DMS 273 (cell line): ENCODE data around the gene FUT8.
"Not testable (repeated sequence)": the region's sequence is repeated elsewhere in the genome, so short reads cannot be mapped to it uniquely, and the experiment has no call there.

Experiments
- DNase-seq: peaks from one replicate; lab custom pipeline; 2025; ENCODE audit not compliant: unreplicated experiment; lab: John Stamatoyannopoulos, UW

Gene FUT8

GRCh38 chr14:65415613-65416012 lies 3.1 kb downstream of the FUT8 start:
- no peak for DNase-seq

GRCh38 chr14:65419593-65420252 lies 7.2 kb downstream of the FUT8 start:
- no peak for DNase-seq

- DNase-seq = no peak
Observed at GRCh38 chr14:65421201-65421981, 8.9 kb downstream of the FUT8 start.

- DNase-seq = no peak
Observed at GRCh38 chr14:65422088-65422834, 9.7 kb downstream of the FUT8 start.

- no peak for DNase-seq
Observed at GRCh38 chr14:65423982-65424381, 11.5 kb downstream of the FUT8 start.

- DNase-seq = no peak
Observed at GRCh38 chr14:65424531-65424930, 12.0 kb downstream of the FUT8 start.

- no peak for DNase-seq
Observed at GRCh38 chr14:65425885-65426284, 13.4 kb downstream of the FUT8 start.

- not testable (repeated sequence) for DNase-seq
Observed at GRCh38 chr14:65426902-65427301, 14.4 kb downstream of the FUT8 start.

GRCh38 chr14:65428691-65429090 lies 16.2 kb downstream of the FUT8 start:
- no peak for DNase-seq

GRCh38 chr14:65429757-65430156 lies 17.2 kb downstream of the FUT8 start:
- no peak for DNase-seq

GRCh38 chr14:65431245-65431644 lies 18.7 kb downstream of the FUT8 start:
- DNase-seq = no peak

- DNase-seq = no peak
Observed at GRCh38 chr14:65431951-65432350, 19.4 kb downstream of the FUT8 start.

GRCh38 chr14:65432361-65432948 lies 19.9 kb downstream of the FUT8 start:
- DNase-seq = no peak

- DNase-seq = no peak
Observed at GRCh38 chr14:65433157-65433556, 20.6 kb downstream of the FUT8 start.

- no peak for DNase-seq
Observed at GRCh38 chr14:65433646-65434045, 21.1 kb downstream of the FUT8 start.

GRCh38 chr14:65434216-65434850 lies 21.8 kb downstream of the FUT8 start:
- DNase-seq = no peak

- no peak for DNase-seq
Observed at GRCh38 chr14:65438266-65438933, 25.9 kb downstream of the FUT8 start.

GRCh38 chr14:65439117-65439516 lies 26.6 kb downstream of the FUT8 start:
- DNase-seq = no peak

GRCh38 chr14:65440230-65440629 lies 27.7 kb downstream of the FUT8 start:
- DNase-seq = no peak

- DNase-seq = no peak
Observed at GRCh38 chr14:65444230-65444629, 31.7 kb downstream of the FUT8 start.

- no peak for DNase-seq
Observed at GRCh38 chr14:65446159-65446558, 33.6 kb downstream of the FUT8 start.
